Measurements from ENCODE around the gene TGFB1.
"Not testable (repeated sequence)": the region's sequence is repeated elsewhere in the genome, so short reads cannot be mapped to it uniquely, and the experiment has no call there.

GRCh38 chr19:41371119-41371518 lies 17.4 kb upstream of the TGFB1 start:
- TF ChIP-seq POLR2AphosphoS5, POLR2A (IDR thresholded peaks at IDR 0.05; ENCODE audit: low read depth, low read length): not testable (repeated sequence)
